ENCODE measurements around the gene CD300LG.

The CD300LG gene

DNA sequence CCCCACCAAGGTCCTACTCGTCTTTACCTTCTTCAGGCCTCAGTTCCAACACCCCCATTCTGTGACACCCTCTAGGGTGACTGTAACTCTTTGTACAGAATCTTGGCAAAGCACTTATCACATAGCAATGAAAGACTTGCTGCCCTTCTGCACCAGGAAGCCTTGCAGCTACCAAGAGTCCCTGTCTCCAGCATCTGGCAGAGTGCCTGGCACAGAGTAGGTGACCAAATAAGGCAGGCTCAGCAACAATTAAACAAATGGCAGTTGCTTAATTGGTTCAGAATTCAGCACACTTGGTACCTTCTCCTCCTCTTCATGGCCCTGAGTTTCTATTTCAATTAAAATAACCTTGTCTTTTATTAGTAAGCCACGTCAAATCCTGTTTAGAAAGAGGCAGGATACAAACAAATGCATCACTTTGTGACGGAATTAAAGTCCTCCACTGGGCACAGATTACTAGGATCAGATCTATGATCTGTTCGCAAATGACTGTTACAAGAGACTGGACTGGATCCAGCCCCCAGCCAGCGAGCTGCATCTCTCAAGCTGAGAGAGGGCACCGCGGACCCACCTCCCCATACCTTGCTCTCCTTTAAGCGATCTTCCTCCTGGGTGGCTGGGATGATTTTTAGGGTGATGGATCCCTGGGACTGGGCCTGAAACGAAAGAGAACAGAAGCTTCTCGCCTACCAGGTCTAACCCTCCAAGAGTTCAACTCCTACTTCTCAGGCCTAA, 23.5 kb upstream of the CD300LG start:
- TF ChIP-seq ZFX (IDR thresholded peaks at IDR 0.05; ENCODE audit: borderline replicate concordance) = no peak
- TF ChIP-seq, protein P1, sequence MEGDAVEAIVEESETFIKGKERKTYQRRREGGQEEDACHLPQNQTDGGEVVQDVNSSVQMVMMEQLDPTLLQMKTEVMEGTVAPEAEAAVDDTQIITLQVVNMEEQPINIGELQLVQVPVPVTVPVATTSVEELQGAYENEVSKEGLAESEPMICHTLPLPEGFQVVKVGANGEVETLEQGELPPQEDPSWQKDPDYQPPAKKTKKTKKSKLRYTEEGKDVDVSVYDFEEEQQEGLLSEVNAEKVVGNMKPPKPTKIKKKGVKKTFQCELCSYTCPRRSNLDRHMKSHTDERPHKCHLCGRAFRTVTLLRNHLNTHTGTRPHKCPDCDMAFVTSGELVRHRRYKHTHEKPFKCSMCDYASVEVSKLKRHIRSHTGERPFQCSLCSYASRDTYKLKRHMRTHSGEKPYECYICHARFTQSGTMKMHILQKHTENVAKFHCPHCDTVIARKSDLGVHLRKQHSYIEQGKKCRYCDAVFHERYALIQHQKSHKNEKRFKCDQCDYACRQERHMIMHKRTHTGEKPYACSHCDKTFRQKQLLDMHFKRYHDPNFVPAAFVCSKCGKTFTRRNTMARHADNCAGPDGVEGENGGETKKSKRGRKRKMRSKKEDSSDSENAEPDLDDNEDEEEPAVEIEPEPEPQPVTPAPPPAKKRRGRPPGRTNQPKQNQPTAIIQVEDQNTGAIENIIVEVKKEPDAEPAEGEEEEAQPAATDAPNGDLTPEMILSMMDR (IDR thresholded peaks at IDR 0.05) = no peak
- H3K27ac ChIP-seq = peak overlapping the region; percentile 86

DNA sequence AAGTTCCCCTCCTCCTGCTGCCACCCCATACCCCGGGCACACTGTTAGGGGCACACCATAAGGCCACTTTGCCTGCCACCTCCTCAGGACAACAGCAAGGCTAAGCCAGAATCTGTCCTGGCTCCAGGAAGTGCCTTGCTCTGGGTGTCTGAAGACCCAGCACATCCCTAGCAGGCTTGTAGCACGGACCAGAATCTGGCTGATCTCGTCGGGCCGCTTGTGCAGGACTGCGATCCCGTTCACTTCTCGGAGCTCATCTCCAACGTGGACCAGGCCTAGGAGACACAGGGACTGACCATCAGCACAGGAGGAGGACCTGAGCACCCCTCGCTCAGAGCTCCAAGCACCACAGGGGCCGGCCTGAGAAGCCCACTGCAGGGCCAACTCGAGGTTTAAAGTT, 21.4 kb upstream of the CD300LG start:
- peak overlapping the region; percentile 86 for H3K27ac ChIP-seq
- TF ChIP-seq, protein P1 (IDR thresholded peaks at IDR 0.05) = no peak
- no peak for TF ChIP-seq ZFX (IDR thresholded peaks at IDR 0.05; ENCODE audit: borderline replicate concordance)

DNA sequence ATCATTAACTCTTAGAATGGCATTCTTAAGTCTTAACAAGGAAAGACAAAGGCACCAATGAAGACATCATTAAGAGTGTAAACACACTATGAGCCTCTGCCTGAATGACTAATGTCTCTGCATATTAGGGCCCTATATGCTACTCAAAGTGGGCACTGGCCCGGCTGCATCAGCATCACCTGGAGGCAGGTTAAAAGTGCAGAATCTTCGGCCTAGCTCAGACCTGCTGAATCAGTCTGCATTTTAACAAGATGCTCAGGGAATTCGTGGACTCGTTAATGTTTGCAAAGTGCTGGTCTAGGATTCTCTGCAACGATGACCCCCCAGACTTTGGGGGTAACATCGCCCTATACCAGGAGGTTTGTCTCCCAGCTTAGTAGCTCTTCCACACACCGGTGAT, 20.8 kb upstream of the CD300LG start:
- TF ChIP-seq, protein P1 (IDR thresholded peaks at IDR 0.05) = no peak
- no peak for TF ChIP-seq ZFX (IDR thresholded peaks at IDR 0.05; ENCODE audit: borderline replicate concordance)
- H3K27ac ChIP-seq = no peak overlapping the region

DNA sequence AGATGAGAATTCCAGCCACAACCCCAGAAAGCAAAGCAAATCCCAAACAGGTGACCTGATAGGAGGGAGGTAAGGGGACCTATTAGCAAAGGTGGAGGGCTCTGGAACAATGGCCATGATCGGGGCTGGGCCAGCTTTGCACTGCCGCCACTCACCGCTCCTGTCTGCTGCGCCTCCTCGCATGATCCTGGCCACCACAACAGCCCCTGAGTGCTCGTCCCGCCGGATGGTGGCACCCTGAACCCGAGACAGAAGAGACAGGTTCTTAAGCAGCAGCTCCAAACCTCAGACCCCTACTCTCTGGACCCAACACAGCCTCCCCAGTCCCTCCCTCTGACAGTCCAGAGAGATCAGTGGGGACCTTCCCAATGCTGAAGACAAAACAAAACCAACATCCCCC, 19.4 kb upstream of the CD300LG start:
- TF ChIP-seq, protein P1 (IDR thresholded peaks at IDR 0.05) = no peak
- no peak for TF ChIP-seq ZFX (IDR thresholded peaks at IDR 0.05; ENCODE audit: borderline replicate concordance)

DNA sequence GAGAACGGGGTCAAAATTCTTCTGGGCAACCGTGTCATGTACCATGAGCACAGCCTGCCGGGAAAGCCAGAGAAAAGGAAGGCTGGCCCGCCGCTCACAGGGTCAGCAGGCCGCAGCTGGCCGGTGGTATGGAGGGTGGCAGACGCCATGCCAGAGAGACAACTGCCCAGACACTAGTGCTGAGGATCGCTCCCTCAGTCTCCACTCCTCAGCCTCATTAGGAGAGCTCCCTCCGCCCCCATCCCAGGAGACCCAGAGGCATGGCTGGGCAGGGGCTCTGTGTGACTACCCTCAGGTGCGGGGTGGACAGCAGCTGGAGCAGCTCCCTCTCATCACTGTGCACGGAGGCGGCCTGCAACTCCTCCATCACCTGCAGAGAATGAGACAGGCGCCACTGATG, 17.2 kb upstream of the CD300LG start:
- H3K27ac ChIP-seq = no peak overlapping the region
- TF ChIP-seq, protein P1 (IDR thresholded peaks at IDR 0.05) = no peak
- no peak for TF ChIP-seq ZFX (IDR thresholded peaks at IDR 0.05; ENCODE audit: borderline replicate concordance)

More for the DNA sequence above, 19.4 kb upstream of the CD300LG start:
- H3K27ac ChIP-seq = no peak overlapping the region

DNA sequence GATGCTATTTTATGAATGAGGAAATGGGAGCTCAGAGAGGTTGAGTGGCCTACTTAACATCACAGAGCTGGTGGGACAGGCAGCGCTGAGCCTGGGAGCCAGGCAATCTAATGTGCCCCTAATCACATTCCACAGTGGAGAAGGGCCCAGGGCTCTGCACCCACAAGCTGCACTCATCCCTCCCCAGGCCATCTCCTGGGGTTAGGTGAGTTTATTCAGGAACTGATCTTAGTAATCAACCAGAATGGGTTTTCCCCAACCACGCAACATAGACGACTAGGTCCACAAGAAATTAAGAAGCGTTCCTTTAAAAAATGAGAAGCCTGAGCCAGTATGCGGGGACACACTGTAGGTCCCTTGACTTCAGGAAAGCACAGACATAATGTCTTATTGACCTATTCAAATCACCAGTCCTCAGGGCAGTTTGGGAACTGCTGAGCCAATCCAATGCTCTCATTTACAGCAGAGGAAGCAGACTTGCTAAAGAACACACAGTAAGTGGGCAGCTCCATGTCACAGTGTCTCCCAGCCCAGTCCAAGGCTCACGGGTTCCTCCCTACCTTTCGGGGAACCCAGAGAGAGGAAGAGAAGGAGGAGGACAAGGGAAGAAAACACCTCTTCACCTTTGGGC, 16.4 kb upstream of the CD300LG start:
- TF ChIP-seq, protein P1 (IDR thresholded peaks at IDR 0.05) = no peak
- no peak overlapping the region for H3K27ac ChIP-seq

DNA sequence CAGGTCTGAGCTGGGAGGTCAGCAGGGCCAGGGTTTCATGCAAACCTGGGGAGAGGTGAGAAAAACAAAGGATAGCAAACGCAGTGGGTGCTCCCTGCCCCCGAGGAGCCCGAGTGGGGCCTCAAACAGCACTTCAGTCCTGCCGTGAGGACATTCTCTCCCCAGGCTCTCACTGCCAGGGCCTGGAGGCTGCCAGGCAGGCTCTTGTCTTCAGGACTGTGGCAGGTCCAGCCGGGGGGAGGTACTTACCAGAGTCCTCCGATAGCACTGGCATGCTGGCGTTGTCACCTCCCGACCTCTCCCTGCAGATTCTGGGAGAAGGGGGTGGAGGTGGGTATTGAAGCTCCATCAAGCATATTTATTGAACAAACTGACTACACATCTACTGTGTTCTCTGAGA, 15.3 kb upstream of the CD300LG start:
- TF ChIP-seq ZFX (IDR thresholded peaks at IDR 0.05; ENCODE audit: borderline replicate concordance) = no peak
- TF ChIP-seq, protein P1 (IDR thresholded peaks at IDR 0.05) = no peak
- H3K27ac ChIP-seq = no peak overlapping the region

Measured in 22Rv1 (cell line).